Globus pallidus (tissue), 1 donor: ENCODE data around the gene SLC9A5.

Experiments used
- DNase-seq: peaks from one replicate; pipeline ENCODE4 v3.0.0-alpha.2; 2015; ENCODE audit warnings: low spot score

Gene SLC9A5

DNA sequence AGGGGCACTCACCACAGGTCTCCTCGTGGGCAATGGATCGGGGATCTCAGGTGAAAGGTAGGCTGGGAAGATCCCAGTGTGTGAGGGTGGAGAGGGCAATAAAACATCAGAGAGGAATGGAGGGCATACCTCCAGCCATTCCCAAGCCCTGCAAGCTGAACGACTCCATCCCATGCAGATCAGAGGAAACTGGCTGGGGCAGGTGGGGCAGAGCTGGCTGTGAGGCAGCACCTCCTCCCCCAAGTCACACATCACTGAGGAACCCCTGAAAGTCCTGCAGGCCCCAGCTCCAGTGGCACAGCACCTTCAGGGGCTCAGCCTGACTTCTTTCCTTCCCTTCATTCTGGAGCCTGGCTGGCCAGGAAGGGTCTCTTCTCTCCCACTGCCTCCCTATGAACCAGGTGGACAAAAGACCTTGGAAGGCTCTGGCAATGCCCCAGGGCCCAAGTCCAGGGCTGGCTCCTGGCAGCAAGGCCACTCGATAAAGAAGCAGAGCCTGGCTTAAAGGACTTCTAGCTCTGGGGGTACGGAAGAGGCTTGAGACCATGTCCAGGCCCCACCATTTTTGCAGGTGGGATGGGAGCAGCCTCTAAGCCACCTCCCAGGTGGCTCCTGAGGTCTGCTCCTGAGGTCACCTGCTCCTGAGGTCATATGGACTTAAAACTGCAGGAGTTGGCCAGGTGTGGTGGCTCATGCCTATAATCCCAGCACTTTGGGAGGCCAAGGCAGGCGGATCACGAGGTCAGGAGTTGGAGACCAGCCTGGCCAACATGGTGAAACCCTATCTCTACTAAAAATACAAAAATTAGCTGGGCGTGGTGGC lies 35.4 kb upstream of the SLC9A5 start:
- DNase-seq, result no peak

GRCh38 chr16:67215706-67216105 lies 33.1 kb upstream of the SLC9A5 start:
- DNase-seq, result no peak

DNA sequence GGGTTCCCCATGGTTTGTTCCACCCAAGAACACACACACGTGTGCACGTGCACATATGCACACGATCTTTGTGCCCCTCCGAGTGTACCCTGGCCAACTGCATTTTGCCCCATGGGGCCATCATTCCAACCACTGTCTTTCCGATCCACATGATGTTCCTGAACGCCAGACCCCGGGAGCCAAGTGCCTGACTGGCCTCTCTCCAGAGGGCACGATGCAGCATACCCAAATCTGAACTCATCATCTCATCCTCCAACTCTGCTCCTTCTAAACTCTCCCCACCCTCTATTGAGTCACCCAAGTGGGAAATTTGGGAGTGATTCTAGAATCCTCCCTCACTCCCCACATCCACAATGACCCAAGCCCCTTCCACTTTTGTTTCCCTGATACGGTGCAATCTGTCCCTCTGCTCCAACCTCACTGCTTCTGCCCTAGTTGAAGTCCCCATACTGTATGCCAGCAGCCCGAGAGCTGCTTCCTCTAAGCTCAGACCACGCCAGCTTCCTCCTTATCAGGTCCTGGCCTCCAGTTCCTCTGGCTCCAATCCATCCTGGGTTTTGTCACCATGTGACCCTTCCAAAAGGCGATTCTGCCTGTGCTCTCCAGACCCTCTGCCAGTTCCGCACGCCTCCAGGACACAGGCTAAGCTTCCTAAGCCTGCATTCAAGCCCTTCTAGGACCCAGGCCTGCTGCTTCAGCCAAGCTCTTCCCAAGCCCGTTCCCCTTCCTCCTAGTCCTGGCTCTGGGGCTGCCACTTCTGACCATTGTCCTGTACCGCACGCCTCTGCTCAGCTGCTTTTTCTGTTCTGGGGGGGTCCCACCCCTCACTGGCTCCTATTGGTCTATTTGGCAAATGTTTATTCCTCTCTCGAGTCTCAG lies 31.9 kb upstream of the SLC9A5 start:
- peak; percentile 40 for DNase-seq

DNA sequence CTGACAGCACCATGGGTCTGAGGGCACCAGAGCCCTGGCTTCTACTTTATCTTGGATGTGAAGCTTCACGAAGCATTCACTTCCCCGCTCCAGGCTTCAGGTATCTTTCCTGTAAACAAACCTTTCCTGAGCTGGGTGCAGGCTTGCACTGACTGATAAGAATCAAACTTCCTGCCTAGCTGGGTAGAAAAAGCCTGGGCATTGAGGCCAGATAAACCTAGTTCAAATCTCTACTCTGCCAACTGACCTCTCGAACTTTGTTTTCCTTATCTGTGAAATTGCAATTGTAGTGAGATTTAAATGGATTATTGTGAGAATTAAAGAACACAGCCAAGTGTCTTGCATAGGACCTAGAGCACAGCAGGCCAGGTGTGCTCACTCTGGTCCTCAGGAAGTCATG lies 24.8 kb upstream of the SLC9A5 start:
- no peak for DNase-seq

GRCh38 chr16:67226295-67226803 lies 22.4 kb upstream of the SLC9A5 start:
- DNase-seq, result no peak

DNA sequence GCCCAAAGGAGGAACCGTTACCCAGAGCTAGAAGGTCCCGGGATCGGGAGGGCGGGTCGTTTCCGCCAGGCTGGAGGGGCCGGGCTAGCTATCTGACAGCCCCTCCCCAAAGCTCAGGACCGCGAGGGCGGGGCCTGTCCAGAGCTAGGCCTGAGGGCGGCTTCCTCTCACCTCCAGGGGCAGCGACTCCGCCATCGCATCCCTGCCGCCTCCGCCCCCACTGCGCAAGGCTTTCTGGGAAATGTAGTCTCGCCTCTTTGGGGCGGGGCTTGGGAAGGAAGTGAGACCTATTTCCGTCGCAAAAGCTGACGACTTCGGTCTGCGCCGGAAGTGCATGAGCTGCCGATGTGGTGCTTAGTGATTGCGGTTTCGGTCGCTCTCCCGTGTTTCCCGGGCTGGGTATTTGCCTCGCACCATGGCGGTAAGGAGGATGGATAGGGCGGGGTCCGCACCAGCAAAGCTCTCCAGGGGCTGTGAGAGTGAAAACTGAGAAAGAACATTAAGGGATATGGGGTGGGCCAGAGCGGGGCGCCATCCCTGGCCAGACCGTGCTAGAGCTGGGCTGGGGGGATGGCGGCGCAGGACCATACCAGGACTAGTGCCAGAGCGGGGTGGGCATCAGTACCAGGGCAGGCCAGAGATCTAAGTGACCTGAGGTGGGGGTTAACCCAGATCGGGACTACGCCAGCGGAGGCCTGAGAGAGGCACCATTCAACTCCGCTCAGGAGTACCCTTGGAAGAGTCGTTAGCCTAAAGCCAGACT lies 21.8 kb upstream of the SLC9A5 start, which contains the start of gene TMEM208:
Gene TMEM208, plus strand, starts transcription at position 327 of the 763 bp plus-strand sequence. Its CDS starts 89 bp downstream, at position 416.
- DNase-seq, result peak; percentile 95

DNA sequence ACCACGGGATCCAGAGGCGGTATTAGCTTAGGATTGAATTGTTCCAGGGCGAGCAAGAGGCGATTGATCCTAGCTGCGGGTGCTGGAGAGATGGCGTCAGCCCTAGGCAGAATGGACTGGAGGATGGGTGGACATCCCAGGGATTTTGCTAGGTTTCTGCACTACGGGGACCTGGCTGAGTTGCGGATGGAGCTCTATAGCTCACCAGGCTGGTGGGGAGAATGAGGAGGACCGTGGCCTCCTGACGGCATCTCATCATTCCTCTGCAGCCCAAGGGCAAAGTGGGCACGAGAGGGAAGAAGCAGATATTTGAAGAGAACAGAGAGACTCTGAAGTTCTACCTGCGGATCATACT lies 21.2 kb upstream of the SLC9A5 start:
- no peak for DNase-seq

DNA sequence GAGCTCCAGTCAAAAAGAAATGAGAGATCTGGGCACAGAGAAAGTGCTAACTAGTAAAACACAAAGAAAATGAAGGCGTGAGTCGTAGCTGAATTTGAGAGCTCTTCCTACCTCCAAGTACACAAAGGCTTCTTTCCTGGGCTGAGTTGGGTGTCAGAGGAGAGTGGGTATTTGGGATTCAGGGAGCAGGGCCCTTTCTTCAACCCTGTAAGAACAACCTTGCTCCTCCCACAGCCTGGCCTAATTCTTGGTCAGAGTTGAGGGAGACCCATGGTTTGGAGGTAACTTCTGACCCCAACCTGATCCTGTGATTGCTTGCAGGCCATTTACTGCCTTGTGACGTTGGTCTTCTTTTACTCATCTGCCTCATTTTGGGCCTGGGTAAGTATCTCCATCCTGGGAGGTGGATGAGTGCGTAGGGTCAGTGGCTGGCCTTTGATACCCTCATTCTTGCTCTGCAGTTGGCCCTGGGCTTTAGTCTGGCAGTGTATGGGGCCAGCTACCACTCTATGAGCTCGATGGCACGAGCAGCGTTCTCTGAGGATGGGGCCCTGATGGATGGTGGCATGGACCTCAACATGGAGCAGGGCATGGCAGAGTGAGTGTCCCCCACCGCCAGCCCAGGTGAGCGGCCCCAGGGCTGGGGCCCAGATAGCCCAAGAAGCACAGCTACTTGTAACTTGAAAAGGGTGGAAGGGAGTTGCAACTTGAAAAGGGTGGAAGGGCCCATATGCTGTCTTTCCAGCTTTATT lies 20.6 kb upstream of the SLC9A5 start:
- no peak for DNase-seq

DNA sequence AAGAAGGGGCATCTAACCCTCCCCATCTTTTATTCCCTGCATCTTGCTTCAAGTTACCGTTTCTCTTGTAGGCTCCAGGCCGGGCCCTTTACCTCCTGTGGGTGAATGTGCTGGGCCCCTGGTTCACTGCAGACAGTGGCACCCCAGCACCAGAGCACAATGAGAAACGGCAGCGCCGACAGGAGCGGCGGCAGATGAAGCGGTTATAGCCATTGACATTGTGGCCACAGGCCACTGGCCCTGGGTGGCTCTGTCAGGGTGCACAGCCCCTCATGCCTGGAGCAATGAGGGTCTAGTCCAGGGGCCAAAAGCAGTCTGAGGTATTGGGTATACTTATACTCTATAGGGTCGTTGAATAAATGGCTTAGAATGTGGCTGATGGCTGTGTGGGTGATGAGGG lies 19.9 kb upstream of the SLC9A5 start:
- DNase-seq, result no peak

DNA sequence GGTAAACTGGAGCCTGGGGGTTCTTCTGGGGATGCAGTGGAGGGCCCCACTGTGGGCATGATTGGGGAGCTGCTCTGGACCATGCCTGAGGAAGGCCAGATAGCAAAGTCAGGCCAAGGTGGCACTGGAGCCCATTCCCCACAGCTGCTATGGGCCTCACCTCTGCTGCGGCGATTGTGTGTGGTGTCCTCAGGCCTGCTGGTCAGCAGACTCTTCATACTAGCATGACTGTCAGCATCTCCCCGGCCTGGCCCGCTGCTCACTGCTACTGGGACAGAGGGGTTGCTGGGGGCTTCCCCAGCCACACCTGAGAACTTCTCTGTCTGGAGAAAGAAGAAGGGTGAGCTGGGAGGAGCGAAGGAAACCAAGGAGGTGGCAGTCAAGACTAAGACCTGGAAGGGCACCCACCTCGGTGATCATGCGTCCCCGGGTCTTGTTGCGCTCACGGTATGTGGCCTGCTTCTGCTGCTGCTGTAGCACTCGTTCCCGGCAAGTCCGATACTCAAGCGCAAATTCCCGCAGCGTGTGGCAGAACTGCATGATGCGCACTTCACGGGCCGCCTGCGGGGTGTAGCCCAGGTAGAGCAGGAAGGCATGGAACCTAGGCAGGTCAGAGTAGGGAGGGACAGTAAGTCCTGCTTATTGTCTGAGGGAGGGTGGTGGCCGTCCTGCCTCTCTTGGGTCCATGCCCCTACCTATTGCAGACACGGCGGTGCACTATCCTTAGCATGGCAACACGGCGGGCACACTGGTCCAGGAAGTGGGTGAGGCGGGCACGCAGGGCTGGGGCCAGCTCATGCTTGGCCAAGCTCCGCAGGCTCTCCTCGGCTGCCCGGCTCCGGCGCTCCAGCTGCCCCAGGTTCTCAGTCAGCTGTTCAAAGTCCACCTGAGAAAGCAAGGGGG lies 18.6 kb upstream of the SLC9A5 start:
- no peak for DNase-seq

- DNase-seq, result no peak
Observed at GRCh38 chr16:67230809-67231660, 17.7 kb upstream of the SLC9A5 start.

GRCh38 chr16:67233596-67233995 lies 15.2 kb upstream of the SLC9A5 start:
- no peak for DNase-seq

DNA sequence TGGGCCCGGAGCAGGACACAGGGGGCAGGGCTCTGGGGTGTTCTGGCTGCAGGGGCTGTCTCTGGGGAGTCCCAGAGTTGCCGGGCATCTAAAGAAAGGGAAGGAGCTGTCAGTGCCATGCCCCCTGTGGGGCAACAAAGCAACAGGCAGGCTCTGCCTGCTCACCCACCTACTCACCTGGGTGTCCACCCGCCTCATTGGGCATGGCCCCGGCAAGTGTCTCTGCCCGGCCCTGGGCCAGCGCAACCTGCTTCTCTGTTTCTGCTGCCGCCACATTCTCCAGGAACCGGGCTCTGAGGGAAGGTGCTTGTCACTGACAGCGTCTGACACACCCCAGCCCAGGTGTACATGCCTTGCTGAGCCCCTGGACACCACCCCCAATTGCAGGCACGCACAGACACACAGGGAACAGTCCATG lies 14.6 kb upstream of the SLC9A5 start:
- no peak for DNase-seq

GRCh38 chr16:67235816-67236562 lies 12.8 kb upstream of the SLC9A5 start:
- no peak for DNase-seq

DNA sequence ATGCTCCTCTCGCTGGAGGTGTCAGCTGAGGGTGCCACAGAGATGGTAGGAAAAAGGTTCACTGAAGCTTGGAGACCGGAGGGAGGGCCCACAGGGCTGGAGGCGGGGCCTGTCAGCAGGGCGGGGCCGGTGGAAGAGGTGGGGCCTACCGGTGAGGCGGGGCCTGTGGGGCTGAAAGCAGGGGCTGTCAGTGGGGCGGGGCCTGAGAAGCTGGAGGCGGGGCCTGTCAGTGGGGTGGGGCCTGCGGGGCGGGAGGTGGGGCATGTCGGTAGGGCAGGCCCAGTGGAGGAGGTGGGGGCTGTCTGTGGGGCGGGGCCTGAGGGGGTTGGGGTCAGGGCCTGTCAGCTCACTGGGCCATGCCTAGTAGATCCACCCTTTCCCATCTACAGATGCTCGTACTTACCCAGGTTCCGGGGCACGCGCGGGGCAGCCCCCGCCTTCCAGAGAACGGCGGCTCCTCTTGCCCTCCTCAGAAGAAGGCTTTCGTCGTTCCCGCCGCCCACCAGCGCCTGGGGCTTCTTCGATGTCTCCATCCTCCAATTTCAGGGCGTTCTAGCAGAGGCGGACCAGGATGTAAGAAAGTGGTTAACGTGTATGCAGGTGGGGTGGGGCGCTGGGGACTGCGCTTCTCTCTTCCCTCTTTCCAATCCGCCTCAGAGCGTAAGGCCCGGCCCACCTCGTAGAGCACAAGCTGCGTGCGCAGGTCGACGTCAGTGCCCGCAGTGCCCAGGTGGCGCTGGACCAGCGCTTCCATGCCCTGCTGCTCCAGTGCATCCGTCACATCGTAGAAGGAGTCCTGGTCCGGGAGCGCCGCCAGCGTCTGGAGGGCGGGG lies 12.0 kb upstream of the SLC9A5 start:
- DNase-seq, result no peak

DNA sequence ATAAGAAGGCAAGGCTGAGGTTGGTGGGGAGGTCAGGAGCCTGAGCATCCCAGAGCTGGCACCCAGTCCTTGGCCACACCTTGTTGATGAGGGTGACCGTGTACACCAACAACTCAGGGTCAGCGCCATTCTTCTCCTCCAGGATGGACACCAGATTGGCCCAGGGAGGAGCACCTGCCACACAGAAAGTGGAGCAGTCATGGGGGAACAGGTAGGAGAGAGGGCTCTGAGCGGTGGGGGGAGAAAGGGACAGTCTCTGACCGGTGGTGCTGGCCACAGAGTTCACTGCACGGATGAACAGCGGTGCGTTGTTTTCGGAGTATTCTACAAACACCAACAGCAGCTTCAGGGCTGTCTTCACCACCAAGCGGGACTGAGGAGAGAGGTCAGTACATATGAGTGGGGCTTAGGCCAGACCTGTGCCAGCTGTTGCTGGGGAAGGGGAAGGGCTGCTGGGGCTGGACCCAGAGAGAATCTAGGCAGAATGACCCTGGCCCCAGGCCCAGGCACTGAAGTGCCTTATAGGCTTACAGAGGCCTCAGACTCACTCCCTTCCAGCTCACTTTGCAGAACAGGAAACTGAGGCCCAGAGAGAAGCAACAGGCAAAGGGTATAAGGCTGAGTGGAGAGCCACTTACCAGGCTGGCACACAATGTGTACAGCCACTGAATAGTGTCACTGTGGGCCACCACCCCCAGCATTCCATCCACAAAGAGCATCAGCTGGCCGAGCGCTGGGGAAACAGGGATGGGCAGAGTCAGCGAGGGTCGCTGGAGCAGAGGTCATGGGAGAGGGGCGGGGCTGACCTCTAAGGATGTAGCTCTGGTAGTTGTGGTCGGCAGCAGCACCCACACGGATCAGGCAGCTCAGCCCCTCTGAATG lies 11.1 kb upstream of the SLC9A5 start:
- DNase-seq, result no peak

DNA sequence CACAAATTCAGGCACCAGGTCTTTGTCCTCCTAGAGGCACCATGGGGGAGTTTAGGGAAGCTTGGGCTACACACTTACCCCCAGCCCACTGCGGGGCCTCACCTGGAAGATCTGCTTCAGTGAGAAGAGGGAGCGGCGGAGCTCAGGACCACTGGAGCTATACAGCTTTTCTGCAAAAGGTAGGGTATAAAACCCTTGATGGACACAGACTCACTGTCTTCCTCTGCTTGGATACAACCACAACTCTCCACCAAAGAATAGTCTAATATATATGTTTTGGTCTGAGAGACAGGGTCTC lies 10.6 kb upstream of the SLC9A5 start:
- DNase-seq, result no peak
